ENCODE measurements around the gene KNSTRN. TPM values are rescaled to one million over a fixed set of nuclear protein-coding genes. Genes with fewer than 3 reads are reported as not detected.
A peak's percentile ranks its signal among the peaks of the same experiment; 100 is the strongest.

KNSTRN gene
- total RNA-seq, 2 experiments from 2014 or later, result 57.5 to 63.3 TPM

DNA sequence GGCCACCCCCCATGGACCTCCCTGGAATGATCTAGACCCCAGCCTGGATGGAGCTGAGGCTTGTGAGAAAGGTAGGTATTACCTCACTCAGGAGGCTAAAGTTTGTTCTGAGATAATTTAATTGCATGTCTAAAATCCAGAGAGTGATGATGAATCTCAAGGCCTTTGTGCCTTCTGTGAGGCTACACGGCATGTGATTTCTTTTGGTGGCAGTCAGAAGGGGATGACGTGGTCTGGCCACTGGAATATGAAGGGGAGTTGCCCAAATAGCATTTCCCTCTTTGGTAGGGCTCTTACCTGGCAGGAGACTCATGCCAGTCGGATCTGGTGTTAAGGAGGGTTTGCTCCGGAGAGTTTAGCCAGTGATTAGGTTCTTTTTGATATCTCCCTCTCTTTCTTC is 60.7 kb downstream of the KNSTRN start:
- no peak for DNase-seq
- CTCF ChIA-PET, result interaction anchor here (0.9 to 4.8 kb wide), 7 partner anchors 8 to 99 kb away, joined by 3 to 28 read pairs (median 4); partner anchors contain the start of gene IVD
- Mint-ChIP-seq H3K4me3 (peak overlapping the region; percentile 37), H3K27ac (no peak overlapping the region), H3K27me3 (peaks cover 27% of the 10 kb centered on the region), H3K36me3 (ENCODE audit: low read depth) (peaks cover 9% of the 10 kb centered on the region), H3K4me1 (peaks cover 47% of the 10 kb centered on the region), H3K9me3 (no peaks in the 10 kb centered on the region)
- POLR2A ChIA-PET, result no interaction called here

GRCh38 chr15:40443846-40444245 is 61.3 kb downstream of the KNSTRN start:
- no peak for DNase-seq
- CTCF ChIA-PET, result interaction anchor here (0.9 to 1.8 kb wide), 6 partner anchors 19 to 99 kb away, joined by 3 to 5 read pairs (median 4); partner anchors contain the start of gene IVD
- Mint-ChIP-seq H3K27me3 (peaks cover 21% of the 10 kb centered on the region), H3K36me3 (ENCODE audit: low read depth) (peaks cover 9% of the 10 kb centered on the region), H3K27ac (no peak overlapping the region), H3K4me1 (peaks cover 47% of the 10 kb centered on the region), H3K9me3 (no peaks in the 10 kb centered on the region), H3K4me3 (peak overlapping the region; percentile 9)
- POLR2A ChIA-PET, result no interaction called here

Other genes with a start within 250 kb of the KNSTRN start
- gene BUB1B, start 221.7 kb upstream of the KNSTRN start, total RNA-seq, result 10 to 100 TPM; 81.1 to 89.0 TPM
- under 1 TPM; 0.35 to 0.47 TPM for gene PAK6, start 143.7 kb upstream of the KNSTRN start, total RNA-seq
- under 1 TPM in 1 of 2 experiments, not detected in 1; 0.17 TPM for gene ANKRD63, start 99.7 kb upstream of the KNSTRN start, total RNA-seq
- gene PLCB2, start 74.8 kb upstream of the KNSTRN start, total RNA-seq, result 100 to 1,000 TPM; 195 to 196 TPM
- gene INAFM2, start 59.0 kb upstream of the KNSTRN start, total RNA-seq, result 1 to 10 TPM; 6.6 to 8.5 TPM
- 1 to 10 TPM in 1 of 2 experiments, under 1 TPM in 1; 0.81 to 1.0 TPM for gene CCDC9B, start 41.8 kb upstream of the KNSTRN start, total RNA-seq
- gene PHGR1, start 31.7 kb upstream of the KNSTRN start, total RNA-seq, result not detected
- gene DISP2, start 24.5 kb upstream of the KNSTRN start, total RNA-seq, result 1 to 10 TPM in 1 of 2 experiments, under 1 TPM in 1; 0.60 to 1.4 TPM
- 10 to 100 TPM; 38.4 to 47.1 TPM for gene IVD, start 23.1 kb downstream of the KNSTRN start, total RNA-seq
- 10 to 100 TPM; 28.7 to 30.8 TPM for gene BAHD1, start 58.2 kb downstream of the KNSTRN start, total RNA-seq
- gene CHST14, start 88.3 kb downstream of the KNSTRN start, total RNA-seq, result 10 to 100 TPM; 14.3 to 14.6 TPM
- gene CCDC32, start 182.3 kb downstream of the KNSTRN start, total RNA-seq, result 10 to 100 TPM; 17.0 to 22.7 TPM
- gene RPUSD2, start 186.6 kb downstream of the KNSTRN start, total RNA-seq, result 10 to 100 TPM in 1 of 2 experiments, 1 to 10 TPM in 1; 10.0 to 13.0 TPM
- 10 to 100 TPM; 62.2 to 69.0 TPM for gene KNL1, start 211.5 kb downstream of the KNSTRN start, total RNA-seq

Measured in activated CD4-positive, alpha-beta T cell treated with anti-CD3 and anti-CD28 coated beads, Interleukin-2, amount 10 ng/mL, durations not matched to agents 7 days and 5 days (primary cell).